NOMO-1 treated with DMSO at 0.1 percent for 48 hours (cell line): ENCODE measurements around the gene DSCAM.
A peak's percentile ranks its signal among the peaks of the same experiment; 100 is the strongest.
"Not testable (repeated sequence)": the region's sequence is repeated elsewhere in the genome, so short reads cannot be mapped to it uniquely, and the experiment has no call there.

ENCODE experiments used
- DNase-seq: peaks from one replicate; lab custom pipeline; 2025; ENCODE audit not compliant: unreplicated experiment; lab: John Stamatoyannopoulos, UW

The DSCAM gene

DNA sequence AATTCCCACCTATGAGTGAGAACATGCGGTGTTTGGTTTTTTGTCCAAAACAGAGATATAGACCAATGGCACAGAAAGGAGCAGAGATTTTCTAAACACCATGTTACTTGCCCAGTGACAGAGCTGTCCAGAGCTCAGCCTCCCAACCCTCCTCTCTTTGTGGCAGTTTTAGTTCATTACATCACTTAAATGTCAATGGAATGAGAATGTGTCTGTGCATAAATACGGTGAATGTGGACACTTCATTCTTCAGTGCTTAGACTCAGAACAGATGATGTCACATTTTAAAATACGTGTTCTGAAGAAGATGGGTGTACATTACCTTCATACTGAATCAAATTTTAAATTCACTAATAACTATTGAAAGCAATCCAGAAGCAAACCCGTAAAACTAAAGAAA lies 374.9 kb downstream of the DSCAM start:
- DNase-seq = no peak

DNA sequence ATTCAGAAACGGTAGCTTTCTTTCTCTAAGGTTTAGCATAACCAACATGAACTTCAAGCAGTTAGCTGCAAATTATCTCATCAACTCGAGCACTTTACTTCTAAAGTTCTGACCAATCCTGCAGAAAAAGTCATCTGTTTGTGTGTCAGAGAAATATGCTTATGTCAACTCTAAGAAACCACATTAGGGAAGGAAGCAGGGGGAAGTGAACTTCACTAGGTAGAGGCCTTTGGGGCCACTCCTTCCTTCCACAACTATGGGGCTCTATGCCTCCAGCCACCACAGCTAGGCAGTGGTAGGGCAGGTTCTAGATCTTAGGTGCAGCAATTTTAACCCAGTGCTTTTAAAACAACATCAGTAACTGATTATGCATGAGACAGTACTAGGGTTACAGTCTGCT lies 375.9 kb downstream of the DSCAM start:
- DNase-seq = peak; percentile 67

DNA sequence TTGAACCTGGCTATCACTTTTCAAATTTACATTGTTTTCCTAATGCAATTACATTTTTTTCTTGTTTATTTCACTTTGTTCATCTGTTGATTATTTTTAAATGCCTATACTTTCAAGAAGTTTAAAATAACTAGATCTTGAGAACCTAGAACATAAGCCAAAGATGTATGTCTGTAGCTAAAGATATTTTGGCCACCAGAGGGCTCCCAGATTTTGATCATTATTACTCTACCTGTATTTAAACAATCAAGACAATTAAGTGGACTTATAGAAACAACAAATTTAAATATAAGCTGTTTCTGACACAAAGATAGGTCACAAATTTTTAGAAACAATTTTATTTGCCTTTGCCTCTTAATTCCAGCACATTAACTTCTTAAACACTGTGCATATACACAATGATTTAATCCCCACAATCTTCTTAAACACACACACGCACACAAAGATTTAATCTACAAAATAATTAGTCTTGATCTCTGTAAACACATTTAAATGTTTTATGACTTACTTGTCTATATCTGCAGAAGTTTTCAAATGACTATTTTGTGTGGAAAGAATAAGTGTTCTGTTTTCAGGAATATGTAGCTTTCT lies 380.0 kb downstream of the DSCAM start:
- no peak for DNase-seq

DNA sequence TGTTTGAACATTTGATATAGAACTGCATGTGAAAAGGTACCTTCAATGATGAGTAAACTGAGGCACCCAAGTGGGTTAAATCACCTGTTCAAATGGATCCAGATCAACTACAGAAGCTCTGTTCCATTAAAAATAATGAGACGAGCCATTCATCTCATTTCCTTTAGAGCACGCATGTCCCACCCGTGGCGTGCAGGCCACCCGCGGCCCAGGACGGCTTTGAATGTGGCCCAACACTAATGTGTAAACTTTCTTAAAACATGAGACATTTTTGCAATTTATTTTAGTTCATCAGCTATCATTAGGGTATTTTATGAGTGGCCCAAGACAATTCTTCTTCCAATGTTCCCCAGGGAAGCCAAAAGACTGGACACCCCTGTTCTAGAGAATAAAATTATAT lies 381.6 kb downstream of the DSCAM start:
- DNase-seq = no peak

DNA sequence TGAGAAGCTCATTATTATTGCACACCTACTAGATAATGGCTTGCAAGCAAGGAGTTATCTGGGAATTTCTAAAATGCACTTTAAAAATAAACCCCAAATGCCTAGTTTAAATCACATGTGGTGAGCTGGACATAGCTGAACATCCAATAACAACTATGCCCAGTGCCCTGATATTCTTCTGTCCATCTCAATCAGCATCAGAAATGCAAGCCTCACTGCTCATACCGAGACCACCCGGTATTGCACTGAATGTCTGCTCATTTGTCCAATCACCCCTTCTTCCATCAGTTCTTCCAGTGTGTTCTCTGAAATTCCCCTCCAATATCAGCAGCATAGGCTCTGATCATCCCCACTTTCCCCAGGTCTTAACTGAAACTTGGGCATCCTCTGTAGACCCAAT lies 383.8 kb downstream of the DSCAM start:
- no peak for DNase-seq

DNA sequence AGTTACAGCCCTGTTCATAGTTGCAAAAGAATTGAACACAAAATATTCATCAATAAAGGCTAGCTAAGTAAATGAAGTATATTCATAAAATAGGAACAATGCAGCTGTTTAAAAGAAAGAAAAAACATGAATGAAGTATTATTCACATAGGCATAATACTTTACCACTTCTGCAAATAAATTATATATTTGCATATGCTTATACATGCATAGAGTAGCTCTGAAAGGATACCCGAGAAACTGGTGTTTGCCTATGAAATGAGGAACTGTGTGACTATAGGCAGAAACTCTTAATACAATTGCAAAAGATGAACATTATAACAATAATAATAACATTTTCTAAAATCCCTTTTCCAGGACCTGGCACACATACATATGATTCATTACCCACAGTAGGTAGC lies 385.9 kb downstream of the DSCAM start:
- DNase-seq = no peak

DNA sequence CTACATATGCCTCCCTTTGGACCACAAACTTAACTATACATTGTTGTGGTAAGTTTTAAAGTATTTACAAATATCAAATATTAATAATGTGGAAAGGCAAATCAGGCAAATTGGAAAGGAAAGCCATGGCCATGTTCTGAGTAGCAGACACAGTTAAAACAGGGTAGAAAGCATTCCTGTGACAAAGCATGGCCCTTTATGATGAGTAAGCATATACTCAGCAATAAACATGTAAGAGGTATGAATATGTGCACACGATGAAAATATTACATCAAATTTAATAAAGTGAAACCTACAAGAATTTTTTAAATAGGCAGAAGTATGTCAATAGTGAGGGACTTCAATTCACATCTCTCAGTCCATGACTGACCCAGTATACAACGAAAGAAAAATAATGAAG lies 389.2 kb downstream of the DSCAM start:
- no peak for DNase-seq

DNA sequence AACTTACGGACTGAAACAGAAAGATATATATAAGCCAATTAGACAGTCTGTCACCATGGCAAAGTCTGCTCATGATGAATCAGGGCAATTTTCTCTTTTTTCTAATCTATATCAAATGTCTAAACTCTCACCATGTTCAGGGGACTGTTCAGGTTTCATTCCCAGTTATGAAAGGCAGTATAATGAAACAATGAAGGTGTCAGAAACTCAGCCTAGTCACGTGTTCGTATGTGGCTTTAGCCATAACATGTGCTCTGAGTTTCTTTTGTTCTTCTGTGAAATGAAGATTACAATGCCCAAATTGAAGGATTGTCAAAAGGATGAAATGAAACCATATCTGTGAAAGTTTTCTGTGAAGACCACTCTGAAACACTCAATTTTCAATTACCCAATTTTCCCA lies 392.9 kb downstream of the DSCAM start:
- no peak for DNase-seq

DNA sequence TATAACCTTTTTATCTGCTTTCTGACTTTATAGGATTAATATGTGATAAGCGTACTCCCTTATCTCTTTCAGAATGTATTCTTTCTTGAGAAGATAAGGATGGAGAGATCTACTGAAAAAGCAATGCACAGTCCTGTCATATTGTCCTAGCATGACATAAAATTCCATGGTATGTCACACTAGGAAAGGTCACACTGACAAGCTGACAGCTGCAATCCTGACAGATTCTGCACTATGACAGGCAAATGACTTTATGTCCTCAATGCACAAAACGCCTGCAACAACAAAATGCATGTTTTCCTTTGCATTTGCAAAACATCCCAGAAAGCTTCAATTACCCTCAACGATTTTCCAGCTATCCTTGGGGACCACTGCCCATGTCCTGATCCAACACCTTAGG lies 393.8 kb downstream of the DSCAM start:
- DNase-seq = no peak

DNA sequence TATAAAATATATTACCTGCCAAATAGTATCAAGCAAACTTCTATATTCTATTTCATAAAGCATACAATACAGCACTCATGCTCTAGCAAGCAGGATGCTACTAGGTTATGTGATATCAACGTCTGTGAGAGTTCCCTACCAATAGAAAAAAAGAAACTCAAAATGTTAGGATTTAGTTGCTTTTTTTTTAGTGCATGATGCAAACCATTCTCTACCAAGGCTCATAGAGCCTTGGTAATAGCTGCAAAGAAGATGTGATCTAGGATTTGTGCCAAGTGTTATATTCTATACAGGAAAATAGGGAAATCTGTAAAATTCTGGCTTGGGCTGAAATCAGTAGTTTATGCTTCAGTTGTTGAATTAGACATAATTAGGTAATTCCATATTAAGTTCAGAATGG lies 394.4 kb downstream of the DSCAM start:
- no peak for DNase-seq

DNA sequence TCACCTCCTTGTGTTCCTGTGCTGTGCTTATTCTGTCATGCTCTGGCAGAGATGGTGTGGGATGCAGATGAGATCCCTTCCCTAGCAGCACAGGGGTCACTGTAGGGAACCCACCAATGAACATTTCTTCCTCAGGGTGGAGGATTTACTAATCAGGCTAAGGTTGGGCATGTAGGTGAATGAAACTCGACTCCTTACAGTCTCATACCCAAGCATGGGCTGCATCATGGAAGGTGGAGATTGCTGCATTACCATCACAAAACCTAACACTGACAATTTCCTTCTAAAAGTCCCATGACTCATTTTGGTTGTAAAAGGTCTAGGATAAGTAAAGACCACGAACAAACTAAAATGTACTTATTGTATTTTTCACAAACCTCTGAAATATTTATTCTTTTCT lies 399.9 kb downstream of the DSCAM start:
- no peak for DNase-seq

DNA sequence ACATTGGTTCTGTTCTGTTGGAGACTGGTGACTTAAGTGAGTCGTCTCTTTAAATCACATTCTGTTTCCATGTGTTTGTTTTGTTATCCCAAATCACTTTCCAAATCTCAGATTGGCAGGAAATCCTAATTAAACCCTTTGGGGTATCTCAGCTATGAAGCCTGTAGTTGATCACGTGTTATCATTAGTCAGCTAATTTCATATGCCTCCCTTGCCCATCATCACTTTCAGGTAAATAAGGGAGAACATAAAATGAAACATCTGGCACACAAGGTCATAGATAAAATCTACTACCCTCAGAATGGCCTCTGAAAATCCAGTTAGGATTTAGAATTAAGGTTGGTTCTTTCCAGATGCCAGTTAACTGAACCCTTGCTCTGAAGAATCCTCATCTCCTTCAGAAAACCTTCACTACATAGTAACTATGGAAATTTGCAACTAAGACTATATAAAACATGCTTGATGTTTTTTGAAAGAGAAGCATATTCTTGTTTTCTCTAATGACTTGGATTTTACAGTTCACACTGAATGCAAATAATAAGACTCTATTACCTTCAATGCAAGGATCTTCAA lies 401.5 kb downstream of the DSCAM start:
- DNase-seq = no peak

DNA sequence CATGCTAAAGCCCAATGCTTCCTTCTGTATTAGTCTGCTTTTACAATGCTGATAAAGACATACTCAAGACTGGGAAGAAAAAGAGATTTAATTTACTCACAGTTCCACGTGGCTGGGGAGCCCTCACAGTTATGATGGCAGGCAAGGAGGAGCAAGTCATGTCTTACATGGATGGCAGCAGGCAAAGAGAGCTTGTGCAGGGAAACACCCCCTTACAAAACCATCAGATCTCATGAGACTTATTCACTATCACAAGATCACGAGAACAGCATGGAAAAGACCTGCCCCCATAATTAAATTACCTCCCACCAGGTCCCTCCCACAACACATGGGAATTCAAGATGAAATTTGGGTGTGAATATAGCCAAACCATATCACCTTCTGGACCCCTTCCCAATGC lies 407.4 kb downstream of the DSCAM start:
- not testable (repeated sequence) for DNase-seq

DNA sequence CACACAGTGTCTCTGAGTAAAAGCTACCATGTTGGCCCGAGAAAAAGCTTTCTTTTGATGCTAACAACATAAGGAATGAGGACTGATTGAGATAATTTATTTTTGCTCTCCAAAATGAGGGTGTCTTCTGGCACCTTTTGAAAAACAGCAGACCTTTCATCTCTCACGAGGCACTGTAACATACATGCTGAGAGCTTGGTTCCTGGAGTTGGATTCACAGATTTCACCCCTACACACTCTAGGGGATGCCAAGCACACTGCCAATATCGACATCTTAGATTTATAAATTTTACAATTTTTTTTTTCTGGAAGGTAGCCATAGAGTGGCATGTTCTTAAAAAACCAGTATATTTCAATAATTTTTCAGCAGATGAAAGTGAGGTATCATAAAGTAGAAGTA lies 408.3 kb downstream of the DSCAM start:
- no peak for DNase-seq

DNA sequence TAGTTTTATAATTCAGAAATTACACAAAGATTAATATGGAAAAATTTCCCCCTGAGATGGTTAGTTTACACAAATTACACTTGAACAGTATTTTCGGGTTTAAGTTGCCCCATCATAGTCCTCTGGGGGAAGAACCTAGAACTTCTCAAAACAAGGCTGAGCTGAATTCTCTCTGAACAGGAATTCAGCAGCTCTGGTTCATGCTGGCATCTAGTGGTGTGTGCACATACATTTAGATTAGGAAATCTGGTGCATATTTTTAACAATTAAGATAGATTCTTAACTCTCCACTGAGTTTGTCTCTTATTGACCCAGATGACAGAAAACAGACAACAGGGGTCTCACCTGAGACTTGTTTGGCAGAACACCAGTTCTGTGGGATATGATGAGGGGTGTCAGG lies 410.7 kb downstream of the DSCAM start:
- DNase-seq = no peak

DNA sequence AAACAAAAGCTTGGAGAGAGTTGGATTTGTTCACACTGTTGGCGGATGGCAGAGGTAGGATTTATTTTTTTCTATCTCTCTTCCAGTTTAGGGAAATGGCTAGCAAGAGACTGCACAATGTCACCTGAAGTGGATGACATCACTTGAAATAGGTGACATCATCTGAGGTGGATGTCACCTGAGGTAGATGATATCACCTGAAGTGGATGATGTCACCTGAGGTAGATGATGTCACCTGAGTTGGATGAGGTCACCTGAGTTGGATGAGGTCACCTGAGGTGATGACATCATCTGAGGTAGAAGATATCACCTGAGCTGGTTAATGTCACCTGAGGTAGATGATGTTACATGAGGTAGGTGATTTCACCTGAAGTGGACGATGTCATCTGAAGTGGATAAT lies 413.4 kb downstream of the DSCAM start:
- no peak for DNase-seq

DNA sequence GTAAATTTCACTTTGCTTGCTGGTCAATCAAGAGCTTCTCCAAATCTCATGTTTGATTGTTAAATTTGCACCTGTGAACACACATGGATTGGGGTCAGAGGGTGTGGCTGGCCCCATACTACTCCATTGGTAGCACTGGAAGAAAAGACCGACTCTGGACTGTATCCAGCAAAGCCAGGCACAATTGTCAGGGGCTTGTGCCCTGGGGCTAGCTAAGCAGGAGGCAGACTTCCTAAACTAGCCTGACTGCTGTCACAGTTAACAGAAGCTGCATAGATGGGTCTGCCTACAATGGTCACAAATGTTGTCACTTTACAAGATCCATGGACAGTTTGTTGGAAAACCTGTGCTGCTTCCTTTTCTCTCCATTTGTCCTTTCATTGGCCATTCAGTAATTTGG lies 421.0 kb downstream of the DSCAM start:
- no peak for DNase-seq

DNA sequence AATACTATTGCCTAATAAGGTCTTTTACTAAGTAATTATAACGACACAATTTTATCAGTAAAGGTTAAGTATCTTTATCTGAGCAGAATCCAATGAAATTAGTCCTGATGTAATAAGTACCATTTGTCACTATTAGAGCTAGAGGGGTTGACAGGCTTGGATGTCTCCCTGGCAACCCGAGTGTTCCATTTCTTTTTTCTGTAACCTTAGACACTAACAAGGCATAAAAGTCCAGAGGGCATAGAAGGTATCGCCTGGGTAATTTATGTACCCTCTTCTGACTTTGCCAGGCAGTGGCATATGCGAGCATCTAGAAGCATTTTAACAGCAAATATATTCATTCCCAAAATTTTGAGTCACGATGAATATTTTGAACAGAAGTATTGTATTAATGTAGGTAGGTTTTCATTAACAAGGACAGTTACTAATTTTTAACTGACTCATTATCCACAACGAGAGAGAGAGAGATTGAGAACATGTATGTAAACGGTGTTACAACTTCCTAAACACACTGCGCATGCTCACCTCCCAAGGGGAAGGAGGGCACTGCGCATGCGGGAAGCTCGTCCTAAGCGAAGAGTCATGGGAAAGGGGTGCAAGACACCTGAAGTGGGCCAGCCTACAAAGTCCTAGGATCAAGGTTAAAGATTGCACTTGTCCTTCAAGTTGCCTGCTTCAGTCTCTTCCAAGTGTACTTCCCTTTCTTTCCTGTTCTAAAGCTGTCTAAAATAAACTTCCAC lies 423.9 kb downstream of the DSCAM start:
- DNase-seq = no peak

DNA sequence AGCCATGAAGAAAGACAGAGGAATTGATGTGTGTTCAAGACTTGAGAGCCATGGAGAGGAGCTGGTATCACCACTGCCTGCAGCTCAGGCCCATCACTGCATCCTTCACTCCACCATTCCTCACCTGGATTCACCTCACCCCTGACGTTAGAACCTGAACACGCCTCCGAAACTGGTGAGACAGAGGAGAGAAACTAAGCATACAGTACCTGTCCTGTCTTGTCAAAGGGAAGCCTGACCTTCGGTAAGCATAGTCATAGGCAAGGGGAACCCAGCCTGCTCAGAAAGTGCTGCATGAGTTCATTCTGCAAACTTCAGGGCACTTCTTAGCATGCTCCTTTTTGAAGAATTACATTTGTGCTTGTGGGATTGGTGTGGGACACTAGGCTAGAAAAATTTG lies 425.8 kb downstream of the DSCAM start:
- no peak for DNase-seq

DNA sequence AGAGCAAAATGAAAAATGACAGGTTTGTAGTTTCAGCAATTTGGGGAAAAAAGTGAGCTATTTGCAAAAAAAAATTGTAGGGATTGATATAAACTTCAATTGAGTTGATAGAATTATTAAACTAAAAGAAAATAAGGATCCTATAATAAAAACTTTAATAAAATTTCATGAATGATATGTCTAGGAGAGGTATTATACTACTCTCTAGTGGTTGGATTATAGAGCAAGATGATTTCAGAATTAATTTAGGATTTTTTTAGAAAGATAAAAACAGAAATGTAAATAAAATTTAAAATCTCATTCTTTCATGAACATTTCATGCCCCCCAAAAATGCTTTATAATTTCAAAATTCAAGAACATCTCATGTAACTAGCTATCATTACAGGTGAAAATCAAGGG lies 430.4 kb downstream of the DSCAM start:
- DNase-seq = no peak

DNA sequence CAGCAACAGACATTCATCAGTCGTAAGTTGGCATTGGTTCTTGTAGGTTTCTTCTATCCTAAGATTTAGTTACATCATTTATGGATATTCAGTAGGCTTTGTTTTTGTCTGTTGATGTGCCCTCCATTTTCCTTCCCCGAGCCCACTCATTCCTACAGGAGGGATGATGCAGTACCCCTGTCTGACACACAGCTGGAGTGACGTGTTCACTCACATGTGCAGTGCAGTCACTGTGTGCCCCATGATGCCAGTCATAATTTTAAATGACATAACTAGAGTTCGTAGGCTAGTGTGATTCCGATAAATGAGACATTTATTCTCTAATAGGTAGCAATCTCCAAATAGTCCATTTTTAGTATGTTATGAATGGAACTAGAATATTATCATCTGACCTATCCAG lies 438.4 kb downstream of the DSCAM start:
- no peak for DNase-seq

DNA sequence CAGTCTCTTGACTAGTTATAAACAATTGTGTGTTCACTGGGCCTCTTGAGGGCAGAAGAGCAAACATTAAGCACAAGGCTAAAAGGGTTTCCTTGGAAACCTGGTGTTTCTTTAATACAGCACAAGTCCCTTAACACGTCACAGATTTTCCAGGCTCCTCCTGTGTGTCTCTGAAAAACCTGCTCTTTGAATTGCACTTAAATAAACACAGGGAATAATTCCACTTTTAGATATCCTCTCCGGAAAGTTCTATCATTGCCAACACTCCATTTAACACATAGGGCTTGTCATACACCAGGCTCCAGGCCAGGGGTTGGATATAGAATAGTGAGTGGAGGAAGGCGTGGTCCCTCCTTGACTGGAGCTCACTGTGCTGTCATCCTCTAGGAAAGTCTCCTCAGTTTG lies 442.6 kb downstream of the DSCAM start:
- DNase-seq = no peak
